ENCODE data around the gene SORCS2. TPM values are rescaled to one million over a fixed set of nuclear protein-coding genes. Genes with fewer than 3 reads are reported as not detected.

SORCS2 gene
- total and polyA plus RNA-seq, 2 of the 8 experiments (the other 6 are each of a cell fraction or from before 2014, with no cell fraction given) = 0.36 to 1.8 TPM

- no peak overlapping the region for H3K27ac ChIP-seq (ENCODE audit: low read depth, low read length)
- no peak overlapping the region for H2AK5ac ChIP-seq (ENCODE audit: low read depth, low read length)
- H3K56ac ChIP-seq (replicated peaks; ENCODE audit: insufficient read length, low read depth, low read length) = no peak overlapping the region
- no peaks in the 10 kb centered on the region for H4K20me1 ChIP-seq (replicated peaks in 1 of 2; ENCODE audit: control insufficient read depth in 1 of 2, insufficient read depth in 2 of 2, low read length in 2 of 2)
- no peak overlapping the region for H2AFZ ChIP-seq (ENCODE audit: low read length)
- H3K18ac ChIP-seq (ENCODE audit: extremely low read depth, low read length) = no peak overlapping the region
- no peak overlapping the region for H2BK20ac ChIP-seq (ENCODE audit: low read length)
- H3K79me2 ChIP-seq (ENCODE audit: control insufficient read depth in 1 of 2, insufficient read depth in 2 of 2, low read length in 2 of 2) = no peaks in the 10 kb centered on the region
- no peaks in the 10 kb centered on the region; a peak in 2 of 7 replicates for H3K27me3 ChIP-seq (replicated peaks in 1 of 4; ENCODE audit: control insufficient read depth in 3 of 4, extremely low read depth in 1 of 4, insufficient read depth in 3 of 4, low read length in 3 of 4)
- no peak overlapping the region for H3K4me2 ChIP-seq (ENCODE audit: insufficient read depth in 1 of 2, low read depth in 2 of 2, low read length in 2 of 2)
- POLR2A ChIA-PET (ENCODE audit: partially characterized antibody) = no interaction called here
- H3K4me1 ChIP-seq (replicated peaks in 1 of 4; ENCODE audit: control insufficient read depth in 3 of 4, insufficient read depth in 4 of 4, low read length in 3 of 4) = no peaks in the 10 kb centered on the region
- no peak overlapping the region for H2BK12ac ChIP-seq (ENCODE audit: low read depth, low read length)
- DNase-seq (ENCODE audit: low read depth in 1 of 2, low spot score in 2 of 2) (no peak), FAIRE-seq (no peak)
- no peak overlapping the region for H3K23ac ChIP-seq (ENCODE audit: insufficient read length)
- H3K9ac ChIP-seq (replicated peaks in 1 of 4; ENCODE audit: extremely low read depth in 1 of 4, low read depth in 3 of 4, low read length in 3 of 4) = no peak overlapping the region
- no peaks in the 10 kb centered on the region for H3K9me3 ChIP-seq (ENCODE audit: insufficient read depth in 2 of 2, low read depth in 1 of 2, low read length in 1 of 2)
- no peak overlapping the region for H3K4ac ChIP-seq (replicated peaks; ENCODE audit: insufficient read length, low read depth, low read length)
- no peaks in the 10 kb centered on the region for H3K36me3 ChIP-seq (ENCODE audit: control insufficient read depth in 2 of 4, insufficient read depth in 4 of 4, low read length in 3 of 4)
- no peak overlapping the region for H2BK5ac ChIP-seq (ENCODE audit: low read depth, low read length)
- H2BK15ac ChIP-seq (ENCODE audit: low read length) = no peak overlapping the region
- WGBS, 2 experiments (ENCODE audit: extremely low coverage in 1 of 2, insufficient coverage in 1 of 2, insufficient read length in 1 of 2, insufficient replicate concordance in 2 of 2, low coverage in 1 of 2, low lambda C conversion rate in 2 of 2, missing lambda C conversion rate in 1 of 2) = 87% methylated on average over 4 of the region's 4 CpGs; no CpG with 5 or more reads in 1 of the 2 experiments
- H4K91ac ChIP-seq (replicated peaks; ENCODE audit: insufficient read length, low read length) = no peak overlapping the region
- H3K4me3 ChIP-seq (ENCODE audit: extremely low read depth in 1 of 4, insufficient read depth in 2 of 4, low read depth in 3 of 4, low read length in 4 of 4) = no peak overlapping the region
- H3K14ac ChIP-seq (ENCODE audit: insufficient read length) = no peak overlapping the region
- CTCF ChIA-PET (ENCODE audit: partially characterized antibody) = interaction anchor here (1.1 to 1.4 kb wide), 3 partner anchors 10 to 127 kb away, joined by 3 to 4 read pairs (median 4); no protein-coding TSS in a partner anchor
- H3K79me1 ChIP-seq (ENCODE audit: low read depth, low read length) = no peaks in the 10 kb centered on the region
- H3K23me2 ChIP-seq (ENCODE audit: low read depth, low read length) = no peaks in the 10 kb centered on the region
- H2BK120ac ChIP-seq (replicated peaks; ENCODE audit: low read depth, low read length) = no peak overlapping the region
- no peak overlapping the region for H4K8ac ChIP-seq (ENCODE audit: extremely low read depth, insufficient read depth, low read length)
- no peak overlapping the region for H4K5ac ChIP-seq (ENCODE audit: insufficient read length, low read depth, low read length)
- TF ChIP-seq RFX5 (IDR thresholded peaks at IDR 0.05; ENCODE audit: borderline replicate concordance, low read depth, low read length) (no peak), POU5F1 (IDR thresholded peaks at IDR 0.05; ENCODE audit: low read depth, low read length) (no peak), ASH2L (IDR thresholded peaks at IDR 0.05; ENCODE audit: low read length) (no peak), TAF1 (IDR thresholded peaks at IDR 0.05; ENCODE audit: low read depth, low read length) (no peak), BACH1 (IDR thresholded peaks at IDR 0.05; ENCODE audit: low read length) (no peak), RBBP5 (IDR thresholded peaks at IDR 0.05; ENCODE audit: borderline replicate concordance, low read depth, low read length) (no peak), TCF12 (IDR thresholded peaks at IDR 0.05; ENCODE audit: low read depth, low read length) (no peak), SIX5 (IDR thresholded peaks at IDR 0.05; ENCODE audit: low read depth, low read length) (no peak), CTBP2 (IDR thresholded peaks at IDR 0.05; ENCODE audit: borderline replicate concordance, insufficient read depth, insufficient read length, low read length) (no peak), NANOG (IDR thresholded peaks at IDR 0.05; ENCODE audit: insufficient read depth, low read depth, low read length, poor library complexity, severe bottlenecking) (no peak), GTF2F1 (IDR thresholded peaks at IDR 0.05; ENCODE audit: borderline replicate concordance, low read depth, low read length) (no peak), KDM1A (IDR thresholded peaks at IDR 0.05; ENCODE audit: borderline replicate concordance, low read length) (no peak), RAD21 (IDR thresholded peaks at IDR 0.05 in 1 of 2, conservative IDR thresholded peaks at IDR 0.05 in 1 of 2; ENCODE audit: low read depth in 2 of 2, low read length in 2 of 2) (no peak), KDM4A (IDR thresholded peaks at IDR 0.05; ENCODE audit: low read depth, low read length, severe bottlenecking) (no peak), GABPA (IDR thresholded peaks at IDR 0.05; ENCODE audit: borderline replicate concordance, insufficient read depth, low read length) (no peak)
Observed at GRCh38 chr4:7278981-7279380, 86.6 kb downstream of the SORCS2 start.
